ENCODE results near the gene ELK3. TPM values are rescaled to one million over a fixed set of nuclear protein-coding genes. Genes with fewer than 3 reads are reported as not detected.

The ELK3 gene
- total and polyA plus RNA-seq, 9 of the 15 experiments (the other 6 are each of a cell fraction or from before 2014, with no cell fraction given) = 1.5 to 5.5 (median 2.9) TPM

- TF ChIP-seq, protein P1, sequence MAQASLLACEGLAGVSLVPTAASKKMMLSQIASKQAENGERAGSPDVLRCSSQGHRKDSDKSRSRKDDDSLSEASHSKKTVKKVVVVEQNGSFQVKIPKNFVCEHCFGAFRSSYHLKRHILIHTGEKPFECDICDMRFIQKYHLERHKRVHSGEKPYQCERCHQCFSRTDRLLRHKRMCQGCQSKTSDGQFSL (CRISPR knock-in tag; IDR thresholded peaks at IDR 0.05) = no peak
- TF ChIP-seq, protein P1 (tag; IDR thresholded peaks at IDR 0.05) = no peak
- TF ChIP-seq HMG20B (CRISPR knock-in tag; IDR thresholded peaks at IDR 0.05) = no peak
These were observed 56.0 kb downstream of the ELK3 start (continued) for GRCh38 chr12:96250119-96250685.

GRCh38 chr12:96255077-96255476 is 60.9 kb downstream of the ELK3 start:
- intact Hi-C loops (cut with micrococcal nuclease) = no loop called here
- H3K36me3 ChIP-seq (ENCODE audit: control insufficient read depth, insufficient read depth, low read length) = 0 out of 3 replicates have a peak, but pooled peaks cover 4% of the 10 kb centered on the region
- H3K9ac ChIP-seq (ENCODE audit: insufficient read depth in 1 of 2, low read depth in 2 of 2, low read length in 2 of 2) = no peak overlapping the region
- no peaks in the 10 kb centered on the region for H3K79me2 ChIP-seq (ENCODE audit: control insufficient read depth, insufficient read depth, low read length)
- no peak for FAIRE-seq
- no peak overlapping the region for H3K4me3 ChIP-seq
- ChIA-PET CTCF (ENCODE audit: low intra/inter-chr PET ratio) (no interaction called here), POLR2A (interaction anchor here (1.0 to 1.8 kb wide), 2 partner anchors 9 to 11 kb away, joined by 3 to 7 read pairs; no protein-coding TSS in a partner anchor)
- no peak overlapping the region for H3K4me2 ChIP-seq (ENCODE audit: insufficient read depth, low read length)
- in situ Hi-C loops (cut with MboI) = no loop called here
- peaks cover 0 to 3% of the 10 kb centered on the region in 2 experiments; a peak in 2 of 5 replicates for H3K4me1 ChIP-seq (replicated peaks in 1 of 2; ENCODE audit: control insufficient read depth in 2 of 2, insufficient read depth in 2 of 2, low read length in 2 of 2)
- H3K27ac ChIP-seq (ENCODE audit: extremely low read depth, low read depth, low read length) = no peak overlapping the region
- H3K9me1 ChIP-seq (ENCODE audit: control insufficient read depth, insufficient read depth, low read length) = no peaks in the 10 kb centered on the region
- H4K20me1 ChIP-seq (replicated peaks; ENCODE audit: control insufficient read depth, insufficient read depth, low read length) = no peaks in the 10 kb centered on the region
- peak; percentile 60 for ATAC-seq
- 39% methylated on average over 8 of the region's 8 CpGs for WGBS (ENCODE audit: insufficient coverage, low coverage, missing lambda C conversion rate)
- BruUV-seq (replicated peaks) = no TSS peak
- H3K27me3 ChIP-seq (ENCODE audit: control insufficient read depth in 2 of 2, insufficient read depth in 2 of 2, low read length in 2 of 2) = no peaks in the 10 kb centered on the region
- DNase-seq (ENCODE audit: extremely low read depth in 1 of 4, low spot score in 3 of 4) = no peak
- no peaks in the 10 kb centered on the region for H3K9me3 ChIP-seq (replicated peaks; ENCODE audit: control insufficient read depth, insufficient read depth, low read depth, low read length)
- no peak overlapping the region for H2AFZ ChIP-seq (ENCODE audit: low read depth, low read length)
- no peak for TF ChIP-seq JUN (IDR thresholded peaks at IDR 0.05; ENCODE audit: borderline replicate concordance, low read depth, low read length)
- TF ChIP-seq JUN (CRISPR knock-in tag; IDR thresholded peaks at IDR 0.05; ENCODE audit: borderline replicate concordance) = no peak
- TF ChIP-seq, protein P2, sequence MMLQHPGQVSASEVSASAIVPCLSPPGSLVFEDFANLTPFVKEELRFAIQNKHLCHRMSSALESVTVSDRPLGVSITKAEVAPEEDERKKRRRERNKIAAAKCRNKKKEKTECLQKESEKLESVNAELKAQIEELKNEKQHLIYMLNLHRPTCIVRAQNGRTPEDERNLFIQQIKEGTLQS (IDR thresholded peaks at IDR 0.05) = peak; percentile 47
- TF ChIP-seq, protein P2 (CRISPR knock-in tag; conservative IDR thresholded peaks at IDR 0.05) = no peak
- TF ChIP-seq XRCC5 (IDR thresholded peaks at IDR 0.05; ENCODE audit: low read depth, low read length) = no peak
- no peak for TF ChIP-seq SIN3A (IDR thresholded peaks at IDR 0.05; ENCODE audit: borderline replicate concordance in 2 of 2, control insufficient read depth in 1 of 2, low read depth in 2 of 2, low read length in 2 of 2)
- no peak for TF ChIP-seq CREBBP (IDR thresholded peaks at IDR 0.05; ENCODE audit: low read depth, low read length)
- TF ChIP-seq TOE1 (IDR thresholded peaks at IDR 0.05; ENCODE audit: borderline replicate concordance) = no peak
- TF ChIP-seq TOE1 (CRISPR knock-in tag; IDR thresholded peaks at IDR 0.05; ENCODE audit: borderline replicate concordance, low read depth) = no peak
- TF ChIP-seq RBM34 (IDR thresholded peaks at IDR 0.05; ENCODE audit: borderline replicate concordance, insufficient read depth, low read length) = no peak
- TF ChIP-seq TCF7 (IDR thresholded peaks at IDR 0.05; ENCODE audit: borderline replicate concordance) = no peak
- 0 out of 2 replicates have a peak, but pooled peaks have one; percentile 26 for TF ChIP-seq SPI1 (IDR thresholded peaks at IDR 0.05; ENCODE audit: borderline replicate concordance, low read depth, low read length)
- TF ChIP-seq NFYB (IDR thresholded peaks at IDR 0.05; ENCODE audit: extremely low read depth, insufficient read length) = no peak
- TF ChIP-seq SNRNP70 (optimal IDR thresholded peaks at IDR 0.05; ENCODE audit: low read depth, low read length) = no peak
- TF ChIP-seq RFX1 (IDR thresholded peaks at IDR 0.05) = peak; percentile 71
- TF ChIP-seq BDP1 (IDR thresholded peaks at IDR 0.05; ENCODE audit: insufficient read depth, insufficient read length) = no peak
- no peak for TF ChIP-seq TAL1 (IDR thresholded peaks at IDR 0.05)
- no peak for TF ChIP-seq ZNF3 (CRISPR knock-in tag; IDR thresholded peaks at IDR 0.05)
